Hematopoietic multipotent progenitor cell (in vitro differentiated cells): ENCODE measurements around the gene BIRC2. TPM values are rescaled to one million over a fixed set of nuclear protein-coding genes. Genes with fewer than 3 reads are reported as not detected.
"Not testable (repeated sequence)": the region's sequence is repeated elsewhere in the genome, so short reads cannot be mapped to it uniquely, and the experiment has no call there.

Experiments
- DNase-seq, 3 donors: peaks; one replicate each; pipeline ENCODE4 v3.0.0-alpha.2; 2011 to 2015; ENCODE audit warnings: low read depth in 2 of 3, low spot score in 2 of 3
- total RNA-seq: library from RNA; depleted of rRNA; stranded (reverse); fragments of >200 nt; gene quantifications from one replicate; pipeline ENCODE4 v1.2.3, GENCODE V29; 2012

BIRC2 gene
- total RNA-seq, 1 donor = 49.0 TPM

DNA sequence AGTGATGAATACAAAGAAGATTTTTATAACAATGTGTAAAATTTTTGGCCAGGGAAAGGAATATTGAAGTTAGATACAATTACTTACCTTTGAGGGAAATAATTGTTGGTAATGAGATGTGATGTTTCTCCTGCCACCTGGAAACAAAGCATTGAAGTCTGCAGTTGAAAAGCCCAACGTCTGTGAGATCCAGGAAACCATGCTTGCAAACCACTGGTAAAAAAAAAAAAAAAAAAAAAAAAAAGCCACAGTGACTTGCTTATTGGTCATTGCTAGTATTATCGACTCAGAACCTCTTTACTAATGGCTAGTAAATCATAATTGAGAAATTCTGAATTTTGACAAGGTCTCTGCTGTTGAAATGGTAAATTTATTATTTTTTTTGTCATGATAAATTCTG lies 24.5 kb upstream of the BIRC2 start:
- peak in 1 of 3 donors; percentile 69 for DNase-seq

DNA sequence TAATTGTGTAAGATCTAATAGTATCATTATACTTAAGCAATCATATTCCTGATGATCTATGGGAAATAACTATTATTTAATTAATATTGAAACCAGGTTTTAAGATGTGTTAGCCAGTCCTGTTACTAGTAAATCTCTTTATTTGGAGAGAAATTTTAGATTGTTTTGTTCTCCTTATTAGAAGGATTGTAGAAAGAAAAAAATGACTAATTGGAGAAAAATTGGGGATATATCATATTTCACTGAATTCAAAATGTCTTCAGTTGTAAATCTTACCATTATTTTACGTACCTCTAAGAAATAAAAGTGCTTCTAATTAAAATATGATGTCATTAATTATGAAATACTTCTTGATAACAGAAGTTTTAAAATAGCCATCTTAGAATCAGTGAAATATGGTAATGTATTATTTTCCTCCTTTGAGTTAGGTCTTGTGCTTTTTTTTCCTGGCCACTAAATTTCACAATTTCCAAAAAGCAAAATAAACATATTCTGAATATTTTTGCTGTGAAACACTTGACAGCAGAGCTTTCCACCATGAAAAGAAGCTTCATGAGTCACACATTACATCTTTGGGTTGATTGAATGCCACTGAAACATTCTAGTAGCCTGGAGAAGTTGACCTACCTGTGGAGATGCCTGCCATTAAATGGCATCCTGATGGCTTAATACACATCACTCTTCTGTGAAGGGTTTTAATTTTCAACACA lies 23.3 kb upstream of the BIRC2 start:
- no peak for DNase-seq

DNA sequence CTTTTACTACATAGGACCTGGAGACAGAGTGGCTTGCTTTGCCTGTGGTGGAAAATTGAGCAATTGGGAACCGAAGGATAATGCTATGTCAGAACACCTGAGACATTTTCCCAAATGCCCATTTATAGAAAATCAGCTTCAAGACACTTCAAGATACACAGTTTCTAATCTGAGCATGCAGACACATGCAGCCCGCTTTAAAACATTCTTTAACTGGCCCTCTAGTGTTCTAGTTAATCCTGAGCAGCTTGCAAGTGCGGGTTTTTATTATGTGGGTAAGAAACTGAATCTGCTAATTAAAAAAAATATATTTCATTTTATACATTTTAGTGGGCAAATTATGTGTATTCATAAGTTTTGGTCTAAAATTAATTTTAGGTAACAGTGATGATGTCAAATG lies 21.9 kb upstream of the BIRC2 start:
- DNase-seq = peak in 1 of 3 donors; percentile 36

DNA sequence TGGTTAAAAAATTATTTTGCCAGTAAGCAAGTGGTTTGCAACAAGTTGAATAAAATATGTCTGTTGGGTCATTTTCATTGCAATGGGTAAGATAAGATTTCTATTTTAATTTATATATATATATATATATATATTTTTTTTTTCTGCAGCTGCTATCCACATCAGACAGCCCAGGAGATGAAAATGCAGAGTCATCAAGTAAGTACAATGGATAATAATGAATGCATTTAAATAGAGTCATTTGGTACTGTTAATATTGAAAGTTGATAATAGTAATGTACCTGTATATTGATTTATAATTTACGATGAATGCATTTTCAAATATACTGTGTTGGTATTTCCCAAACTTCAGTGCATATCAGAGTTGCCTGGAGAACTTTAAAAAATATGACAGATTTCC lies 18.3 kb upstream of the BIRC2 start:
- no peak for DNase-seq

DNA sequence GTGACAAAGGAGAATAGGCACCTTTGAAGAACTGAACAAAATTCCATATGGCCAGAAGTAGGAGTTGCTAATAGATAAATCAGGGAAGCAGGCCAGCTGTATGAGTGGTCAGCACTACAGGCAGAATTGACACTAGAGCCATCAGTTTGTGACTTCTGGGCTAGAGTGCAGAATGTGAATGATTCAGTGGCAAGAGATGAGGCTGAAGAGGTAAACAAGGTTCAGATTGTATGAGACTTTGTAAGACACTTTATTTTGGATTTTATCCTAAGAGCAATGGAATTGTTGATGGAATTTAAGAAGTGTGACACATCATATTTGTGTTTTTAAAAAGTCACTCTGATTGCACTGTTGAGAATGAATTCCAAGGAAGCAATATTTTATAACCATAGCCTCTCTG lies 16.8 kb upstream of the BIRC2 start:
- DNase-seq = no peak

DNA sequence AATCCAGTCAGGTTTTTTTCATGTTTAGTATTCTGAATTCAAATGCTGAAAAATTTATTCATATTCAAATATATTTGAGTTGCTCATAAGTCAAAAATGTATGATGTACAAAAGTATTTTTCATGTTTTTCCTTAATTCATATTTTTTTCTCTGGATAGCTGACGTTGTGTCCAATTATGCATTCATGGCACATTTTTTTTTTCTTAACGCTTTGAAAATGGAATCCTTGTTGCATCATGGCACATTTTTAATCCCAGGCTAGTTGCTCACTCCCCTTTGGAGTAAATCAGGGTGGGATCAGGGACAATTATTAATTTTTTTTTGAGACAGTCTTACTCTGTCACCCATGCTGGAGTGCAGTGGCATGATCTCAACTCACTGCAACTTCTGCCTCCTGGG lies 15.7 kb upstream of the BIRC2 start:
- no peak for DNase-seq

DNA sequence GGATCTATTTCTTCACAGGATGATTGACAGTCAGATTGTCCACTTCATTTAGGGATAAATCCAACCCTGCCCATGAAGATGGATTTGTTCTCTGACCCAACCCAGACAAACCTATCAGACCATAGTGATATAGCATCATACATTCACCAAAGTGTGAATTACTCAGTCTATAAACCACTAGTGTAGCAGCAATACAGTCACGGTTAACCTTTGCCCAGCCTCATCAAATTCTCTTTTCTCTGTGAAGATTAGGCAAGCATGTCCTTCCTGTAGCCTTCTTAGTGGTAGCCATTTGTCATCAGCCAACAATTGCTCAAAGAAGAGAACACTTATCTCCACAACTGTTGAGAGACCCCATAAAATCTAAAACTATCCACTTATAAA lies 14.4 kb upstream of the BIRC2 start:
- no peak for DNase-seq

DNA sequence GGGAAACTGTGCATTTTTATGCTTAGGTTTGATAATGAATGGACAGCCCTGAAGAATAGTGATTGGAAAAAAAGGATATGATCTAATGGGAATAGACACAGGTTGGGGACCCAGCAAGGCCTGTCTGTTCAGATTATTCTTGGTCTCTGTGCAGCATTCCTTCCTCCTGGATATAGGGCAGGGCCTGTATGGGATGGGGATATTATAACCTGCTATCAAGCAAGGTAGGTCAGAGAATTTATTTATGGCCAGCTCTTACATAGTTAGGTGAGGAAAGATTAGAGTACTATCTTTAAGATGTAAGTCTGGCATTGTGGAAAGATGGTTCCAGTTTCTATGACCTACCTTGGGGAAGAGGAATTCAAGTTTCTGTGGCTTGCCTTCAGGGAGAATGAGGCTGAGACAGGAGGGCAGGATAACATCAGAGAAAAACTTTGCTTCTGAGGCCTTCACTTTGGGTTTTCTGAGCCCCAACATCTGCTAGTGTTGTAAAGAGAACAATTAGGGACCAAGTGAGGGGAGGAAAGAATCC lies 8.5 kb upstream of the BIRC2 start:
- no peak for DNase-seq

DNA sequence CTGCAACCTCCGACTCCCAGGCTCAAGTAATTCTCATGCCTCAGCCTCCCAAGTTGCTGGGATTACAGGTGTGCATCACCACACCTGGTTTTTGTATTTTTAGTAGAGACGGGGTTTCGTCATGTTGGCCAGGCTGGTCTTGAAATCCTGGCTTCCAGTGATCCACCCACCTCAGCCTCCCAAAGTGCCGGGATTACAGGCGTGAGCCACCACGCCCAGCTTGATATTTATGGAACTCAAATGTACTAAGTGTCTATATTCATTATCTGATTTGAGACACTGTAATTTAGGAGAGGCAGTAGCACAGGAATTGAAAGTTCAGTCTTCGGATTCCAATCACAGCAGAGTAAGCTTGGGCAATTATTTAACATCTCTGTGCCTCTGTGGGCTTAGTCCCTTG lies 5.7 kb upstream of the BIRC2 start:
- not testable (repeated sequence) for DNase-seq

DNA sequence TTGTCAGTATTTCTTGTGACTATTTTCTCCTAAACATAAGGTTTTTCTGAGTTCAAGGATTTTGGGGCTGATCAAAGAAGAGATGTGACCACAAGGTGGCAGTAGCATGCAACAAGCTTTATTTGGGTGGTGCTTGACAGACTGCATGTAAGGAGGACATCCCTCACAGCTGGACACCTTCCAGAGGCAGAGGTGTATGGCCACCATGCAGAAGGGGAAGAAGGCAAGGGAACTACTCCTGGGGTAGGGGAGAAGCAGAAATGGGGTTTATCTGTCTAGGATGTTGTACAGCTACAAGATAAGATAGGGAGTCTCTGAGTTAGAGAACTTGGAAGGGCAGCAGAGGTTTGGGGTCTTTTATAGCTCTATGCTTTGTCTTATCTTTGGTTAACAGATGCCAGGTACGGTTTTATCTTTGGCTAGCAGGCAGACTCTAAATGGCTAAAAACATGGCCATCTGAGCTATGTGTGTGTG lies 5.1 kb upstream of the BIRC2 start:
- DNase-seq = peak; percentile 65 to 95 (median 94)

DNA sequence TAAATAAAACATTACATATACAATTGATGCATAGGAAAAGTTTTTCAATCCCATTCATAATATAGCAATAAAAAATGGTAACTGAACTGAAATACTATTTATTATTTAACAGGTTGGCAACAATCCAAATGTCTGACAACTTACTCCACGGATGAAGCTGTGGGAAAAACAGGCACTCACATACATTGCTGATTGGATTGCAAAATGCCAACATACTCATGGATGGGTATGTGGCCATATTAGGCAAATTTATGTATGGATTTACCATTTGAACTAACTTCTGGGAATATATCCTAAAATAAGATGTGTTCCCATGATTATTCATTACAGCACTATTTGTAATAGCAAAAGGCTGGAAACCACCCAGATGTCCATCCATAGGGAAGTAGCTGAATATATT lies 3.2 kb upstream of the BIRC2 start:
- DNase-seq = no peak

DNA sequence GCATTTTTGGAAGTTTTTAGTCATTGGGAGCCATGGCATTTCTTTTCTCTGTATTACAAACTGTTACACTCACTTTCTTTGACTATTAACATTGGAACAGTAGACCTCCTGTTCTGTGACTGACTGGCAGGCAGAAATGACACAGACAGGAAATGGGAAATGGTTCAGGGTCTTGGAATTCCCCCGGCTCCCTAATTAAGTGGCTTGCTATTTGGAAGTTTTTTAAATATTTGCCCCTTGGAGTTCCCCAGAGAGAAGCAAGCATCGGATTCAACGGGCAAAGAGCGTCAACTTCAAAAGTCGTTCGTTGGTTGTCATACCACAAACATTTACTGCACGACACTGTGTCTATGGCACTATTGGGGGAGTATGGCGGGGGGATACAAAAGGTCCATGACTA lies 1.1 kb upstream of the BIRC2 start:
- no peak for DNase-seq

DNA sequence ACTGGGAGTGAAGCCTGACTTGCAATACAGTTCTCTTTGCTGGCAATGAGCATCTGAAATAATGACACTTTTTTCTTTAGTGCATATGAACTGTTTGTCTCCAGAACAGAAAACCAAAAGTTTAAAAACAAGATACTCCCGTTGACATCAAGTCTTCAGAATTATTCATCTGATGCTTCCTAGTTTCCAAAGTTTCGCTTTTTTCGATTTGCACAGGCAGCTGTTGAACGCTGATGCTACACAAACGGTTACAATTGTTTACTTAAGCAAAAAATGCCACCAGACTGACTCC lies 612 bp upstream of the BIRC2 start:
- DNase-seq = no peak

DNA sequence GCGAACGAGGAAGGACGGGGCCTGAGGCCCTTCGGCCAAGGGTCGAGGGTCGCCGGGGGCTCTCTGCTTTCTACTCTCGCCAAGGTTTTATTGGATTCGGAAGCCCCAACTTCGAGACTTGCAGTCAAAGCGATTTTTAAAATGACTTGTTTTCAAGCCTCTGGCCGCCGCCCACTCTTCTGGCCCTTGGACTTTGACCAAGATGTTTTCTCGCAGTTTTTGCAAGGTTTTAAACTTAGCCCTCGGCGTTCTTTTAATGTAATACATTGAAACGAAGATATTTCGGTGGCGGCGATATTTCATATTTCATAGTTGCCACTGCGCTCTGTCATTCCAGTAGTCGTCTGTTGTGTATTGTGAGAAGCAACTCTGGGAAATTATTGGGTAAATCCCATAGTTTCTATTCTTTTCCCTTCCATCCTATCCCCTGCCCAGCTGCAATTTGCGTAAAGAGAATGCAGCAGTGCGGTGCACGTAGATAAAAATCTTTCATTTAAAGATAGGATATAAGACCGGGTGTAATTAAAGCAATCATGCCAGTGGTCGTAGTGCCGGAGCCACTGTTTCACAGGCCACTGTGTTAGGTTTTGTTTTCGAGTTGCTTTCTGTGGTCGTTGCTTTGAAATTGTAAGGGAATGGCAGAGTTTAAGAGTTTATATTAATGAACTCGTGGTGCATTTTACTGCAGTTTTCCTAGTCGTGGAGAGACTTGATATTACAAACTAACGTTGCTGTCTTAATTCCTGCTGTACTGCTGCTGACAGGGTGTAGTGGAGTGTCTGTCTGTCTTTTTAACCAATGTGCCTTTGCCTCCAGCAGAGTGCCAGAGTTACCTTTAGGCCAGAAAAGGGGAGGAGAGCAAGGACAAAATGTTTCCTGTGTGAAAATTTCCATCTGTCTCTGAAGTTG lies 702 bp downstream of the BIRC2 start:
- peak in 2 of 3 donors; percentile 13 to 41 for DNase-seq

DNA sequence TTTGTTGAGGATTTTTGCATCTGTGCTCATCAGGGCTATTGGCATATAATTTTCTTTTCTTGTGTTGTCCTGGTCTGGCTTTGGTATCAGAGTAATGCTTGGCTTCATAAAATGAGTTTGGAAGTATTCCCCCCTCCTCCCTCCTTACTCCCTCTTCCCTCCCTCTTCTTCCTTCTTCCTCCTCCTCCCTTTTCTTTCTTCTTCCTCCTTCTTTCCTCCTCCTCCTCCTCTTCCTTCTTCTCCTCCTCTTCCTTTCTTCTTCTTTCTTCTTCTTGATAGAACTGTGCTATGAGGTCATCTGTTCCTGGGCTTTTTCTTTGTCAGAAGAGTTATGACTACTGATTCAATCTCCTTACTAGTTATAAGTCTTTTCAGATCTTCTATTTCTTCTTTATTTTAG lies 10.1 kb downstream of the BIRC2 start:
- DNase-seq = no peak

DNA sequence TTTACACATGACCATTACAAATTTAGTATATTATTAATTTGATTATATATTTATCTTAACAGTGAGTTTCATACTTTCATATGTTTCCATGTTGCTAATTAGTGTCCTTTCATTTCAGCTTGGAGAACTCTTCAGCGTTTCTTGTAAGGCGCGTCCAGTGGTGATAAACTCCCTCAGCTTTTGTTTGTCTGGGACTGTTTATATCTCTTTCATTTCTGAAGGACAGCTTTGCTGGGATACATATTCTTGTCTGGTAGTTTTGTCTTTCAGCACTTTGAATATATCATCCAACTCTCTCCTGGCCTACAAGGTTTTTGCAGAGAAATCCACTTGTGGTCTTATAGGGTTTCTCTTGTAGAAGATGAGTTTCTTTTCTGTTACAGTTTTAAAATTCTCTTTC lies 12.4 kb downstream of the BIRC2 start:
- peak in 1 of 3 donors; percentile 24 for DNase-seq

DNA sequence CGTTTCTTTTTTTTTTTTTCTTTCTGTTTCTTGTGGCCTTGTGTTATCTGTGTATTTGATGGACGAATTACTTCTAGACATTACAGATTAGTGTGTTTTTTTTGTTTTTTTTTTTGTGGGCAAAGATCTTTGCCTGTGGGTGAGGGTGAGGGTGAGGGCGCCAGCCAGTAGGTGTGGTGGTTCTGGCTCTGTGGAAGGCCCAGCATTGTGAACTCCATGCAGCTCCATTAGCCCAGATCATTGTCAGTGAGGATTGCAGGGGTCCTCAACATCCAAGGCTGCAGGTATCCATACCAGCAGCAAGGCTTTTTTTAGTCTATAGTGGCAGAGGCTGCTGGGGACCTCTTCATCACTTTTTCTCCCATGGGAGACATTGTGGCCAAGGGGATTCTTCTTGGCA lies 13.7 kb downstream of the BIRC2 start:
- DNase-seq = no peak

DNA sequence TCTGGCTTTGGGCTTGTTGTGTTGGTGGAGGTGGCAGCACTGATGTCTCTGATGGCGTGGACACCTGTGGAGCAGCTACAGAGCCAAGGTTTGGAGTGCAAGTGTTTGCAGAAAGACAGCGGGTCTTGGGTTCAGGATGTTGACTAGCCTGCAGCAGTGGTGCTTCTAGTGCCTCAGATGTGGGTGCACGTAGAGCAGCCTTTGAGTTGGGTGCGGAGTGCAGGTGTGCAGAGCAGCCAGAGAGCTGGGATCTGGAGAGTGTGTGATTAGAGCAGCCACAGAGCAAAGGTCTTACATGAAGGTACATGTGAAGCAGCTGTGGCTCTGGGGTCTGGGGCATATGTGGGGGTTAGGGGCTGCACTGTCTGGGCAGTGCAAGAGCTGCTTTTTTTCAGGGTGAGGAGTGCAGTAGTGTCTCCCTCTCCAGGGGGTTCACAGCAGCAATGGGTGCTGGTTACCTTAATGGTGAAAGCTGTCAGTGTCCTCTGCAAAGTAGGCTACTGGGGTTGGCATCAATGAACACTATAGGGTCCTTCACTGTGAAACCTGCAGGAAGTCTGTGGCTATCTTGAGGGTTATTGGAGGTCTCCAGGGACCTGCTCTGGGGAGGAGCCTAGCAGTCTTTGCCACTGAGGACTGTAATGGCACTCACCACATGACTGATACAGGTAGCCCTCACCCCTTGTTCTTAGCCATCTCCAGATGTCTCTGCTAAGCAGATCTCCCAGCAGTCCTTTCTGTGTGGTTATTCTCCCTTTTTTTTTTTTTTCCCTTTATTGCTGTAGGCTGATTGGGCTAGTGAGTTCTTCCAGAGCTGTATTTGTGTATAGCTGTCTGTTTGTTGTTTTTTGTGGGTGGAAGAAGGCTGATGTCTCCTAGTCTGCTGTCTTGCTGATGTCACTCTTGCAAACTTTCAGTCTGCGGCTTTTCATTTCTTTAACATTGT lies 14.3 kb downstream of the BIRC2 start:
- DNase-seq = no peak

DNA sequence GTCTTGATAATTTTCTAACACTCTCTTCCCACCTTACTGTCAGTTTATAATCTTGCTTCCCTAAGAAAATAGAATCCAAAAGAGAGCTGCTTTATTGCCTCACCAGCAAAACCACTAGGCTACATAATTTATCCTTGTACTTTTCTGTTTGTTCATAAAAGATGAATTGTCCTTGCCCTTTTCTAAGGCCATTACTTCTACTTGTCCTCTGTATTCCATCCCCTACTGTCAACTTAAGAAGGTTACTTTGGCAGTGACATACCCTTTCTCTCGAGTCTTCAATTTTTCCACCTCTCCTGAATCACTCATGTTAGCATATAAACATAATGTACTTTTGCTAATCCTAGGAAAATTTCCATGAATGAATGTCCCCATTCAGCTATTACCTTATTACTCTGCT lies 18.0 kb downstream of the BIRC2 start:
- no peak for DNase-seq

DNA sequence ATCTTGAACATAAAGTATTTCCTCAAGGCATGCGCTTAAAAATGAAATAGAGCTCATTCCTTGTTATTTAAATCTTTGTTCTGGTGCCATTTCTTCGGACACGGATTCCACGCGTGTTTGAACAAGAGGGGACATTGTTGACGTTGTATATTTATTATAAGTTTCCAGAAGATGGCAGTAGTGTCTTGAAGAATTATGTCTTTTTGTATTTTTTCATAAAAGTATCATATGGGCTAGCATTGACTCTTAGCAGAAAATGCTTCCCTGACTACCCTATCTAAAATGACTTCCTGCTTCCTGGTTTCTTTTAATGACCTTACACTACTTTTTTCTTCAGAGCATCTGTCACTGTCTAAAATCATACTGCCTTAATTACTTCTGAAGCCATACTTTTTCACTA lies 20.4 kb downstream of the BIRC2 start:
- peak in 2 of 3 donors; percentile 30 to 60 for DNase-seq

DNA sequence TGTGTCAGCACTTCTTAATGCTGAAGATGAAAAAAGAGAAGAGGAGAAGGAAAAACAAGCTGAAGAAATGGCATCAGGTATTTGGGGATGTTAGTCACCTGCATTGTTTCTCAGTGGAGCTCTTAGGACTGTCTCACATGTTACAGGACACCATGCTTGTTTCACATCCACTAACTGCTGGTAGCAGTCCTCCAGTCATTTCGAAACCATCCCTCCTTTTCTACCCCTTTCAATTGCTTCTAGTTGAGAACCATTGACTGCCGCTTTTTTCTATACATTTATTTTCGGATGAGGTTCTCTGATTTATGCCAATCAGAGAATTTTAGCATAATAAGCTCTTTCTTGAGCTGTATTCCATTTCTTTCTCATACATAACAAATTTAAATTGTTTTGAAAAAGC lies 21.5 kb downstream of the BIRC2 start:
- DNase-seq = no peak
